NAMALWA (cell line): ENCODE data around the gene SS18L1.

ENCODE experiments used
- DNase-seq: peaks from one replicate; pipeline ENCODE4 v3.0.0-alpha.2; 2015; ENCODE audit warnings: low spot score

SS18L1 gene

DNA sequence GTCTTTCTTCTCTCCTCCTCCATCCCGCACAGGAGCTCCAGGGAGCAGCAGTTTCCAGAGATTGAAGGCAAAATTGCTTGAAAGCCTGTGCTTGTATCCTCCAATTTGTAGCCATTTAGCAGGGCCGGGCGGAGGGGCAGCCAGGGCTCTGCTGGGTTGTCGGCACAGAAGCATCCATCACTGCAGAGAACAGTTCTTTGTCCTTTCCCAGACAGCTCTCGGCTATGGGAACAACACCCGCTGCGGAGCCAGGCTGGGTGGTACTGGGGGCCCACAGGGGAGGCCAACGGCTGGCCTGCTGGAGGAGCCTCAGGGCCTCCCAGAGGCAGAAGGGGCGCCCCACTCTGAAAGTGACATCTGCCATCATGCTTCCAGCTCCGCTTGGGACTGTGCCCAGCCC lies 68.7 kb downstream of the SS18L1 start:
- no peak for DNase-seq

DNA sequence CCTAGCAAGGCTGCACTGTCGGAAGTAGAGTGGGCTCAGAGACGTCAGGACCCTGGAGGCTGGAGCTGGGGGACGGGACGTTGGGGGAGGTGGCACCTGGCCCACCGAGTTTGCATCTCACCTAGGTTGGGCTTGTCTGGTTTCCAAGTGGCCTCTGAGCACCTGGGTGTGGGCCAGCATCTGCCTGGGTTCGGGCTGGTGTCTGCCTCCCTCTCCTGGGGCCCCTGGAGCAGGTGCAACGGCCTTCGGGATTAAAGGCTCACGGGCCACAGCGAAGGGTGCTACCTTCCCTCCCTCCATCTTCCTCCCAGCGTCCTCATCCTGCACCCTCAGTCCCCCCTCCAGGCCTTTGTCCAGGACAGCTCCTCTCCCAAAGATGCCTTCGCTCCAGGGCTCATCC lies 70.5 kb downstream of the SS18L1 start:
- DNase-seq: no peak

DNA sequence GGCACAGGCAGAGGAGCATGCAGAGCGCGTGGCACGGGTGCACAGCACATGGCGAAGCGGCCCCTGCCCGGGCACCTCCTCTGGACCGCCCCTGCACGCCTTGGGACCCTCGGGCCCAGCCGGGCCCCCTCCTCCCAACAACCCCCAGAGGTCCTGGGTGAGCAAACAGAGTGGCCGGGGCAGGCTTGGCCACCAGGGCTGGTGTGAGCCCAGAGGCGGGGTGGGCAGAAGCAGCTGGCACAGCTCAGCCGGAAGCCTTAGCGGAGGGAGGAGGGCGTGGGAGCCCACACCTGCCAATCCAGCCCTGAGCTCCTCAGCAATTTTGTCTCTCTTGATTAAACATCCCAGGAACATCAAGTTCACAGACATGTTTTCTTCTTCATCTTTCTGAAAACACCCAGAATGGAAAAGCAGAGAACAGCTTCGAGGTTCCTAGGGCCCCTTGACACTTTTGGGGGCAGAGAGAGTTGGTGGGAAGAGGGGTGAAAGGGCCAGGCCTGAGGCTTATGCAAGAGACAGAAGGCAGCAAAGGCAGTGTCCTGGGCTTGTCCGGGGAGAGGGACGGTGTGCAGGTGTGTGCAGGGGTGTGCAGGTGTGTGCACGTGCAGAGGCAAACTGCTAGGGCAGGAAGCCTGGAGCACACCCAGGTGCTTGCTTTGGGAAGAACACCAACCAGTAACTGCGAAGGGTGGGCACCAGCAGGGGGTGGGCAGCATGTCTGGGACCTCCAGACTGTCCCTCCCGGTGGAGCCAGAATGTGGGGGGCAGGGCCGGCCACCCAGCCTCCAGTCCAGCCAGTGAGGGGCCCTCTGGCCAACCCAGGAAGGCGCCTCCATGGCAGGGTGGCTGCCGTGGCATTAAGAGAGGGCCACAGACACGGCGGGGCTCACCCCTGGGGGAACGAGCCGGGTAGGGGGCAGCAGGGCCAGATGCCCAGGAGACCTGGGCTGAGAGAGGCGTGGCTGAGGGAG lies 71.7 kb downstream of the SS18L1 start:
- DNase-seq: no peak

DNA sequence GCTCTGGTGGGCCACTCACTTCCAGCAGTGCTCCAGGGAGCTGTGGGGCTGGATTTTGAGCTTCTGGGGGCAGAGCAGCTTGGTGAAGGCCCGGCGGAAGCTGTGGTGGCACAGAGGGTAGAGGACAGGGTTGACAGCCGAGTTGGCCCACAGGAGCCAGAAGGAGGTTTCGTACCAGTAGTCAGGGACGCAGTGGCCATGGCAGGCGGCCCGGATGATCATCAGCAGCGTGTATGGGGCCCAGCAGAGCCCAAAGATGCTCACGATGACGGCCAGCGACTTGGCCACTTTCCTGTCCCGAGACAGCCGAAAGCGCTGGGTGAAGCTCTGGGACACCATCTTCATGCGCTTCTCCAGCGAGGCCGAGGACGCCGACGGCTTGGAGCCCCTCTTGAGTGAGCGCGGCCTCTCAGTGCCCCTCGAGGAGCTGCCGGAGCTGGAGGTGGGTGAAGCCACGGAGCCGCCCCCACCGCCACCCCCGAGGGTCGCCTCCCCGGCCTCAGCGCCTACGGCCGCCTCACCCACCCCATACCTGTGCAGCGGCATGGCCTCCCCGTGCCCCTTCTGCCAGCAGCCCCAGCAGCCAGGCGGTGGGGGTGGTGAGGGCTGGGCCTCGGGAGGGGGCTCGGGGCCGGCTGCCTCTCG lies 72.5 kb downstream of the SS18L1 start:
- no peak for DNase-seq

DNA sequence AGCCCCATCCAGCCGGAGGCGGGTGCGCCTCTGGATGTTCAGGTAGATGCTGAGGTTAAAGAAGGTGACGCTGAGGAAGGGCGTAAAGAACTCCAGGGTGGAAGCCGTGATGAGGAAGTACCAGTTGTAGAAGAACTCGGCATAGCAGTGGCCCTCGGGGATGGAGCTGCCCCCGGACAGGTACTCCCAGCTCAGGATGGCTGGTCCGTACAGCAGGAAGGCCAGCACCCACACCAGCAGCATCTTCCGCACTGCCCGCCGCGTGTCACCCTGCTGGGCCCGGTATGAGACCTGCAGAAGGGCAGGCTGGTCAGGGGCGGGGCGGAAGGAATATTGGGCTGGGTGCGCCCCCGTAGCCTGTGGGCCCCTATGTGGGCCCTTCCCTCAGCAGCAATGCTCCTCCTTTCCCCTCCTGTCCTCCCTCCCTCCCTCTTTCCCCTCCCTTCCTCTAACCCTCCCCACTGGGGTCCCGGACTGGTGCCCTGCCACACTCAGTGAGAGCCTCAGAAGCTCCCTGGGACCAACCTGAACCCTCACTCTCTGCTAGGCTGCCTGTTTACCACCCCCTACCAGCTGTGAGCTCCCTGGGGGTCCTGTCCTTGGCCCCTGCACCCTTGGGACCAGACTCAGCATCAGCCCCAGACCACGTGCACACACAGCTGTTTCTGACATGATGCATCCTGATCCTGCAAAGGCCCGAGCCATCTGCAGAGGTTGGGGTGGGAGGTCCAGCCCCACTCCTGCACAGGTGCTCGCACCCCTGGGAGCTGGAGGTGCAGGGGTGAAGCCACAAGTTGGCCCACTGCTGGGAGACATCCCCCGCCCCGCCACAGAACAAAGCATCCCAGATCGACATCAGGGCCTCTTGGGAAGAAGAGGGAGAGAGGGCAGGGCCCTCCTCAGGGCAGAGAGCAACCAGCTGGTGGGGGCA lies 73.3 kb downstream of the SS18L1 start:
- DNase-seq: peak; percentile 80

DNA sequence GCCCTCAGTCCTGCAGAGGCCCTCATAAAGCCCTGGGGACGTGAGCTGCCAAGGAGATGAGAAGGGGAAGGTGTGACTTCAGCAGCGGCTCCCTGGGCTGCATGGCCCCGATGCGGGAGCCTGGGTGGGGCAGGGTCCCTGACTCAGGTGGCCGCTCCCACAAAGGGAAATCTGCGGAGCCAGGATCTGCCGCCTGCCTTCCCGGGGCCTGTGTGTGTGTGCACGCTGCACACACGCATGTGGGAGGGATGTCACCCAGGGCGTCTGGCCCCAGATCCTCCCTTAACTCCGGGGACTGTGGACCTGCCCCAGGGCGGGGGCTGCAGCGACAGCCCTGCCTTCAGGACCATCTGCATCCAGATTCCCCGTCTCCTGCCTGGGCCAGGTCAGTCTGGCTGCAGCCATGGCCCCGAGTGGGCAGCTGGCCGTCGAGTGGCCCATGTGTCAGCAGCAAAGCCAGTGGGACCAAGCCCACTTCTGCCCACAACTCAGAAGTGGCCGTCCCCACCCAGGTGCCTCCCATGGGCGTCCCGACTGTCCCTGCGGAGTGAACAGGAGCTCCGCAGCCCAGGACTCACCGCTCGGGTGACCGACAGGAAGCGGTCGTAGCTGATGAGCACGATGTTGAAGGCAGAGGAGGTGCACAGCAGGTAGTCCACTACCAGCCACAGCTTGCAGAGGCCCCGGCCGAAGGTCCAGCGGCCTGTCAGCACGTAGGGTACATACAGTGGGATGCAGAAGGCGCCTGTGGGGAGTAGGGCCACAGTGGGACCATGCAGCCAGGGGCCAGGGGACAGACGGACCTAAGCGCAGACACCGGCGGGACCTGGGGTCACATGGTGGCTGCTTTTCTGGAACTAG lies 74.6 kb downstream of the SS18L1 start:
- peak; percentile 49 for DNase-seq

DNA sequence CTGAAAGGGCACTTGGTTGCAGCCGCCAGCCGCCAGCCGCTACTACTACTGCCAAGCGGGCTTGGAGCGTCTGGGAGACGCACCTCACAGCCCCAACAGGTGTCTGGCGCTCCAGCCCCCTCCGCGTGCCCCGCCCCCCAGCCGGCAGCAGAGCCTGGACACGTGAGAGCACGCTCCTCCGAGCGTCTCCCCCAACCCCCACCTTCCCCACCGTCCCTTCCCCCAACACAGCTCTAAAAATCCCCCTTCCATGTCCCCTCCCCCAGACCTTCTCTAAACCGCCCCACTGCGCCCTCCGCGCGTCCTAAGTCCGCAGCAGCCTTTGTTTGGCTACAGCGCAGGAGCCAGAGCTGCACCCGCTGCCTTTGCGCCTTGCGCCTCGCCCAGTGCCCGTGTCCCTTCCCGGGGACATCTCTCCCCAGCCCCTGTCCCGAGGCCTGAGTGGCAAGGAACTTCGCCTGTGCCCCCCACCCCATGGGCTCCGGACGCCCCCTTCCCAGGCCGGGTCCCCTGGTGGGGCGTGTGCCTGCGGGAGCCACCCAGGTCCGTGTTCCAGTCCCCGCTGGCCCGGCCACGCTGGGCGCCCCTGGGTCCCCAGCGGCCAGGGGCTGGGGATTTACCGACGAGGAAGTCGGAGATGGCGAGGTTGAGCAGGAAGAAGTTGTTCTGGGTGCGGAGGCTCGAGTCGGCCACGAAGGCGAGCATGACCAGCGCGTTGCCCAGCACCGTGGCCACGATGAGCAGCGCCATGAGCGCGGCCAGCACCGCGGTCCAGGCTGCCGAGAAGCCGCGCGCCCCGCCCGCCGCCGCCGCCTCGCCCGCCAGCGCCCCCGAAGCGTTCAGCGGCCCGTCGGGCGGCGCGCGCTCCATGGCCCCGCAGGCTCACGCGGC lies 75.8 kb downstream of the SS18L1 start:
- no peak for DNase-seq

DNA sequence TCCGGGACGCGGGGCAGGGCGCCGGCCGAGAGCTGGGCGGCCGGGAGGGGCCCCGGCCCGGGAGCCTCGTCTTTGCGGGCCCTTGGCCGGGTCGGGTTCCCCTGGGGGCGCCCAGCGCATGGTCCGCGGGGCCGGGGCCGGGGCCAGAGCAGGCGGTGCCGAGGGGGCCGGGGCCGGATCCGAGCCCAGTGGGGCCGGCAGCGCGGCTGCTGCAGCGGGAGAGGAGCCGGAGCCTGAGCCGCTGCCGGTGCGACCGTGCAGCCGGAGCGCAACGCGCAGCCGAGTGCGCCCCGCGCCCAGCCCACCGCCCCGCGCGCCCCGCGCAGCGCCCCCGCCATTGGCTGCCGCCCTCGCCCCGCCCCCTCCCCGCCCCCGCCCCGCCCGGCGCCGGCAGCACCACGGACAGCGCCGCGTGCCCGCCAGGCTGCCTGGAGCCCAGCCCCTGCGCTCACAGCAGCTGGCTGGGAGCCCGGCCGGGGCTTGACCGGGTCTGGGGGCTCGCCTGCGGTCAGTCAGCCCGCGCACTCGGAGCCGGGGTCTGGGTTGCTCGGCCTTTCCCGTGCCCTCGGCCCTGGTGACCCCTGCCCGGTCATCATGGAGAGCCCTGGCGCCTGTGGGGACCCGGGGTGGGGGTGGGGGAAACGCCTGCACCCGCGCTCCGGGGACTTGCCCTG lies 76.6 kb downstream of the SS18L1 start, which contains the start of gene HRH3:
TSS of gene HRH3 (minus strand) at position 287 of the 674 bp plus-strand sequence. CDS start 308 bp downstream, outside the sequence.
- DNase-seq: no peak

DNA sequence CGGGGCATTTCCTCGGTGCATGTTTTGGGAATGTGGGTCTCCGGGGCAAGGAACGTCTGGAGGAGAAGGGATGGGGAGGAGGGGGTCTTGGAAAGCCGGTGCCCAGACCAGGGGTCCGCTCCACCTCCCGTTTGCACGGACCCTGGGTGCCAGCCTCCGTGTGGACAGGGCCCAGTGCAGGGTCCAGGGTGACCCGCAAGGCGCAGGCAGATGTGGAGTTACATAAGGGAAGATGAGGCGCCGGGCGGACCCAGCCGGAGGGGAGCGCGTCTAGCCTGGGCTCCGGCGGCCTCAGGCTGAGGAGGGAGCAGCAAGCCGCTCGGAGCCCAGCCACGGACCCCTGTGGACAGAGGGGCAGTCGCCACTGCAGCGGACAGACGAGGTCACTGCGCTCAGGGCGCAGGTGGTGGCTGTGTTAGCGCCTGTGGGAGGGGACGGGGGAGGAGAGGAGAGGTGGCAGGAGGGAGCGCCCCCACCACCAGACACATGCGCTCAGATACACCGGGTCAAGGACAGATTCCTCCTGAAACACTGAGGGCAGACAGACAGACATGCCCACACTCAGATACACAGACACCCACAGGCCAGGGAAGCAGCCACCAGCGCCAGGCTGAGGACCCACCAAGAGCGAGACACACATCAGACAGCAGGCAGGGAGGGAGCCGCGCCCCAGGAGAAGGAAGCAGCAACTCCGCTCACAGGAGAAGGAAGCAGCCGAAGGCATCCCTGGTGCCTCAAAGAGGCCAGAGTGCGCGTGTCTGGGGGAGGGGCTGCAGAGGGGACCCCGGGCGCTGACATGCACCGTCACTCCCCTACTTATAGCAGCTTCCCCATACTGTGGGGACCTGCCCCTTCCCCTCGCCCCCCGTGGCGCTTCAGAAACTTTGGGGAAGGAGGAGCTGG lies 77.3 kb downstream of the SS18L1 start:
- no peak for DNase-seq

DNA sequence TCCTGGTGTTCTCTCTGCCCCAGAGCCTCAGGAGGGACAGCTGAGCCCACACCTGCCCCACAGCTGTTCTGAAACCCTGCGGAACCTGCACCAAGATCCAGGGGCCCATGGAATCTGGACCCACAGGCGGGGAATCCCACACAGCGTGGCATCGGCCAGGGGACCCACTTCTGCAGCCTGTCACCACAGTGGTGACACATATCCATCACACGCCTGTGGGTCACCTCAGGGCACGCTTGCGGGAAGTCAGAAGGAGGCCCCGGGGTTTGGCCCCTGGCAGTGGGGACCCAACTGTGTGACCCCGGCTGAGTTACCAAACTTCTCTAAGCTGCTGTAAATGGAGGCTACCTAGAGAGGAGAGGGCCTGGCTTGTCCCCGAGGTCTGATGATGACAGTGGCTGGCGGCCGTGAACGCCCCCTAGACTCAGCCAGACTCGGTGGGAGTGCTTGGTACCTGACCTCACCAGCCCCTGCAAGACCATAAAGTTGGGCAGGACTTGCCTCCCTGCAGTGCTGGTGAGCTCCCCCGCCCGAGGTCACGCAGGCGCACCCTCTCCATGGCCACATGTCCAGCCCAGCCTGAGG lies 78.8 kb downstream of the SS18L1 start:
- DNase-seq: no peak

DNA sequence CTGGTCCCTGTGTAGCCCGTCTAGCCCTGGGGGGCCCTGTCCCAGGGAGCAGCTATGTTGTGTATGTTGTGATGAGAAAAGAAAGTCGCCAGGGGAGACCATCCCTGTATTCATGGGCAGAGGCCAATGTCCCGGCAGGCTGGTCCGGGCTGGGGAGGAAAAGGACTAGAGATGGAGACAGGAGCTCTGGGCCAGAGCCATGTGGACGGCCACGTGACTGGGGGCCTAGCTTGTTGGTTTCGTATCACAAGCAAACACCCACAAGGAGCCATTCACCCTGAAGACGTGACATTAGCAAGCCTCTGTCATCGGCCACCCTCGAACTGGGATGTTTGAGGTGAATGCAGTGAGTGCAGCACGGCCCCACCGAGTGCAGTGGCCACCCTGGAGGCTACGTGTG lies 79.4 kb downstream of the SS18L1 start:
- no peak for DNase-seq

DNA sequence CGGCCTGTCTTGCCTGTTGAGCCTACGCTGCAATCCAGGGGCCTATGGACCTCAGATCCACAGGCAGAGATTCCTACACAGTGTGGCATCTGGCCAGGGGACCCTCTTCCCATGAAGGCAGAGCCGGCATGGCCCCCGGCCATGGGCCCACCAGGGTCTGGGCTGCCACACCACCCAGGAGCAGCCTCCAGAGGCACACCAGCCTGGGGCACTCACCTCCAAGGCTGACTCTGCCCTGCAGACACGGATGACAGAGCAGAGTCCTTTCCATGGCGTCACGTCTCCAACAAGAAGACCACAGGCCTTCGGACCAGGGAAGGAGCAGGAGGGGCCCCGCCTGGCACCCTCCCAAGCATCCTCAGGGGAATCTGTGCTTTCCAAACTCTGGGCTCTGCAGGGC lies 80.0 kb downstream of the SS18L1 start:
- no peak for DNase-seq

DNA sequence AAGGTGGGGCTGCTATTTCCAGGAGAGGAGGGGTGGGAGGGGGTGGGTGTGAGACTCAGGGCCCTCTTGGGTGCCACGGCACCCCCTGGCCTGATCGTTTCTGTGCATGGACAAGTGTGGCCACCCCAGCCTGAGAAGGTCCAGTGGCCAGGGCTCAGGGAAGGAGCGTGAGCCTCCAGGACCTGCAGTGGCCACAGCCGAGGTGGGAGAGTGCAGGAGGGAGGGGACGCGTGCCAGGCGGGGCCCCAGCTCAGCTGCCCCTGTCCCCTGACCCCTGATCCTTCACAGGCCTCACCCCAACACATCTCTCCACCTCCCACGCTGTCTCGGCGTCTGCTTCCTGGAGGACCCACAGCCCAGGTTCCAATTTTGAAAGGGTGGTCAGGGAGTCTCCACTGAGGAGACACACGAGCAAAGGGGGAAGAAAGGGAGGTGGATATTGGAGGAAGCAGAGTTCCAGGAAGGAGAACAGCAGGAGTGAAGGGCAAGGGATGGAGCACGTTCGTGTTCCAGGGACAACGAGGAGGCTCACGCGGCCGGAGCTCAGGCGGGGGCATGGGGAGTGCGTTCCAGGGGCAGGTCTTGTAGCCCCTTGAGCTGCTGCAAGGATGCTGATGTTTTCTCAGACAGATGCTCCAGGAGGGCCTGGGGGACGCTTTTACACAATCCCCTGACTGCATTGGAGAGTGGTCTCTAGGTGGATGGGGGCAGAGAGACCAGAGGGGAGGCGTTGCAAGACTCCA lies 80.7 kb downstream of the SS18L1 start:
- no peak for DNase-seq

DNA sequence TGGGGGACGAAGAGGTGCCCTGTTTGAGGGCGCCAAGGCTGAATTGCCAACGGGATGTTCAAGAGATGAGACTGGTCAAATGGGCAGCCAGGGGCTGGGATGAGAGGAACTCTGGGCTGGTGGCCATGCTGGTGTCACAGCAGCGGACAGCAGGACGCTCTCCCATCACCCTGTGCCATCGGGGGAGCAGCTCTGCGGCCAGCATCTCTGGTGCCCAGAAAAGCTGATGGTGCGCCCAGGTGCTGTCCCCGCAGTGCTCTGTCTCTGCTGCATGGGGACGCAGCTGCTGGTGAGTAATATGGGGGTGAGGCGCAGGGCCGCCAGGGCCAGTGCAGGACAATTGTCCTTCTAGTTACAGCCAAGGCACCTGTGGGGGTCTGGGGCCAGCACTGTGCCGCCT lies 81.5 kb downstream of the SS18L1 start:
- no peak for DNase-seq

DNA sequence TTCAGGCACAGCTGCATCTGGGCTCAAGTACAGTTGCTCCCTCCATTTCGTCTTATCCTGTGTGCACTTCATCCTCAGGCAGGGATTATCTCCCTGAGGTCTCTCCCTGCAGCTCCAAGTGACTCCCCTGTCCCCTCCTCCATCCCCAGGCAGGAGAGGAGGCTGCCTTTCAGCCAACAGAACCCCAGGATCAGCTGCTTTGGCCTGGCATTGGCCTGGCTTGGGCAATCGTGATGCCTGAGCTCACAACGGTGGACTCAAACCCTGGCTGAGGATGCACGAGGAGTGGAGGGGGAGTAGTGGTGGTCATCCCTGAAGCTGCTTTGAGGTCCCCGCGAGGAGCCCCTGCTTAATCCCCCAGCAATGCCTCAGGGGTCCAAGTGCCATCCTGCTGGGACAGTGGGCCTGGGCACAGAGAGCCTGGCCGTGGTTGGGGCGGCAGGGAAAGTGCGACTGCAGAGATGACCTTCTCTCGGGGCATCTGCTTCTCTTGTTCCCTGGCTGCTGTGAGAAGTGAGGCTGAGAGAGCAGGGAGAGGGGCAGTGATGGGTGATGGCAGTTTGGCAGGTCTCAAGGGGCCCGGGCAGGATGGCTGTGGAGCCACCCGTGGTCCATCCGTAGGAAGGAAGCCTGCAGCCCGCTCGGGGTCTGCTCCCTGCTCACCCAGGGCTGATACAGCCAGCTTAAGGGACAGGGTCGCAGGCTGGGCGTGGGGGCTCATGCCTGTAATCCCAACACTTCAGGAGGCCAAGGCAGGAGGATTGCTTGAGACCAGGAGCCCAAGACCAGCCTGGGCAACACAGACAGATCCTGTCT lies 82.5 kb downstream of the SS18L1 start:
- no peak for DNase-seq
